HCT116 (cell line): ENCODE data around the gene USP15. TPM values are rescaled to one million over a fixed set of nuclear protein-coding genes. Genes with fewer than 3 reads are reported as not detected.

Experiments used
- ATAC-seq: fragments of 200-7000 bp; cut with Tn5 transposase; 2 replicates; pipeline ENCODE4 v1.9.1; 2020; ENCODE audit warnings: mild to moderate bottlenecking, moderate library complexity
- BruUV-seq: library from RNA; stranded (reverse); fragments of 400-500 nt; replicated peaks from 2 replicates; lab custom pipeline; 2021; lab: Mats Ljungman, UMichigan
- CTCF ChIA-PET: fragments of 300-600 bp; sonication (Branson Sonifier 250); formaldehyde crosslinking; loops from one replicate; lab custom pipeline; 2021; ENCODE audit warnings: antibody characterized with exemption; lab: Charles Lee
- POLR2A ChIA-PET: fragments of 300-600, 350-600 bp; sonication (Branson Sonifier 250); formaldehyde crosslinking; loops from one replicate; lab custom pipeline; 2021; ENCODE audit warnings: antibody characterized with exemption; lab: Charles Lee
- RAD21 ChIA-PET, 2 experiments: fragments of 300-600 bp; sonication (Branson Sonifier 250); formaldehyde crosslinking; loops; one replicate each; lab custom pipeline; 2023; ENCODE audit warnings: low total read pairs in 2 of 2; ENCODE audit not compliant: uncharacterized antibody in 2 of 2, unreplicated experiment in 2 of 2, low non-redundant PET in 1 of 2; lab: Charles Lee
- DNase-seq: peaks from one replicate; pipeline ENCODE4 v3.0.0-alpha.2; 2010; ENCODE audit warnings: low read depth, low spot score
- H2AFZ ChIP-seq: fragments of 200-600 bp; shearing (Covaris generic), sonication (generic); 2 replicates; pipeline ENCODE4 v1.6.1; 2017; ENCODE audit warnings: low read depth, mixed run types, mixed read lengths, antibody characterized with exemption, low read length; ENCODE audit not compliant: poor library complexity, severe bottlenecking
- H3K27ac ChIP-seq: 2 replicates; pipeline ENCODE4 v1.5.1; 2012; ENCODE audit warnings: low read depth, low read length
- H3K27me3 ChIP-seq: fragments of 200-600 bp; sonication (generic); 2 replicates; pipeline ENCODE4 v1.6.1; 2016; ENCODE audit warnings: mixed run types, low read length, mixed read lengths; ENCODE audit not compliant: insufficient read depth
- H3K36me3 ChIP-seq, 2 experiments: fragments of 200-500 bp in 1 of 2; fragments of 200-600 bp in 1 of 2; sonication (Bioruptor generic) in 1 of 2; sonication (generic) in 1 of 2; 2 replicates each; pipeline versions ENCODE4 v1.5.1 to v1.6.1; 2014 to 2016; ENCODE audit warnings: low read length in 2 of 2, inconsistent platforms in 1 of 2, mixed read lengths in 1 of 2, mixed run types in 1 of 2; ENCODE audit not compliant: insufficient read depth in 2 of 2, control insufficient read depth in 1 of 2
- H3K4me1 ChIP-seq, 2 experiments: fragments of 200-600 bp in 1 of 2; sonication (generic) in 1 of 2; 2 replicates each; pipeline versions ENCODE4 v1.5.1 to v1.6.1; 2012 to 2017; ENCODE audit warnings: low read length in 2 of 2, inconsistent platforms in 1 of 2, mild to moderate bottlenecking in 1 of 2, mixed read lengths in 1 of 2, mixed run types in 1 of 2, moderate library complexity in 1 of 2; ENCODE audit not compliant: insufficient read depth in 2 of 2, control insufficient read depth in 1 of 2
- H3K4me2 ChIP-seq: fragments of 200-600 bp; sonication (generic); 2 replicates; pipeline ENCODE4 v1.6.1; 2017; ENCODE audit warnings: mixed run types, low read length, mixed read lengths
- H3K4me3 ChIP-seq, 2 experiments: fragments of 200-600 bp in 1 of 2; sonication (generic) in 1 of 2; replicated peaks in 1 of 2; 2 replicates each; pipeline ENCODE4 v1.5.1; 2011 to 2016; ENCODE audit warnings: low read length in 2 of 2, control low read depth in 1 of 2, low read depth in 1 of 2, mild to moderate bottlenecking in 1 of 2, mixed read lengths in 1 of 2, mixed run types in 1 of 2
- H3K79me2 ChIP-seq: fragments of 200-600 bp; sonication (generic); 2 replicates; pipeline ENCODE4 v1.6.1; 2017; ENCODE audit warnings: mild to moderate bottlenecking, mixed run types, low read length, moderate library complexity, mixed read lengths; ENCODE audit not compliant: insufficient read depth
- H3K9ac ChIP-seq: fragments of 200-600 bp; sonication (generic); 2 replicates; pipeline ENCODE4 v1.6.1; 2016; ENCODE audit warnings: low read length, mixed read lengths
- H3K9me2 ChIP-seq: fragments of 200-600 bp; sonication (generic), shearing (Covaris generic); 2 replicates; pipeline ENCODE4 v1.6.1; 2017; ENCODE audit warnings: mixed run types, mild to moderate bottlenecking, moderate library complexity; ENCODE audit not compliant: insufficient read depth
- H3K9me3 ChIP-seq, 2 experiments: fragments of 200-500 bp in 1 of 2; fragments of 200-600 bp in 1 of 2; sonication (Bioruptor generic) in 1 of 2; sonication (generic) in 1 of 2; 2 replicates each; pipeline ENCODE4 v1.6.1; 2014 to 2017; ENCODE audit warnings: low read length in 2 of 2, mixed read lengths in 2 of 2, inconsistent platforms in 1 of 2, low read depth in 1 of 2, mild to moderate bottlenecking in 1 of 2, mixed run types in 1 of 2, moderate library complexity in 1 of 2; ENCODE audit not compliant: control insufficient read depth in 1 of 2, insufficient read depth in 1 of 2
- H4K20me1 ChIP-seq: fragments of 200-600 bp; sonication (generic), shearing (Covaris generic); 2 replicates; pipeline ENCODE4 v1.6.1; 2017; ENCODE audit warnings: mixed run types, mild to moderate bottlenecking, moderate library complexity; ENCODE audit not compliant: insufficient read depth
- CEBPB ChIP-seq: IDR thresholded peaks from 2 replicates; pipeline ENCODE4 v1.6.1; 2012; ENCODE audit warnings: low read depth
- FOSL1 ChIP-seq: IDR thresholded peaks from 2 replicates; pipeline ENCODE4 v1.6.1; 2012; ENCODE audit warnings: low read depth
- JUND ChIP-seq: IDR thresholded peaks from 2 replicates; pipeline ENCODE4 v1.6.1; 2012
- POLR2A ChIP-seq: IDR thresholded peaks from 2 replicates; pipeline ENCODE4 v1.7.0; 2011; ENCODE audit warnings: borderline replicate concordance; ENCODE audit not compliant: insufficient read depth, insufficient read length; ENCODE audit errors: extremely low read depth
- SIN3A ChIP-seq: IDR thresholded peaks from 2 replicates; pipeline ENCODE4 v1.6.1; 2012; ENCODE audit warnings: low read depth
- SRF ChIP-seq: IDR thresholded peaks from 2 replicates; pipeline ENCODE4 v1.6.1; 2012; ENCODE audit warnings: low read depth
- TCF7L2 ChIP-seq: IDR thresholded peaks from 2 replicates; pipeline ENCODE4 v1.7.0; 2011; ENCODE audit warnings: borderline replicate concordance, inconsistent platforms; ENCODE audit not compliant: insufficient read depth, insufficient read length; ENCODE audit errors: extremely low read depth
- intact Hi-C: fragments of 100-400 bp; cut with micrococcal nuclease; formaldehyde crosslinking; loops from 2 replicates; pipeline ENCODE4 v1.10.0; 2022
- total RNA-seq: library from RNA; stranded (reverse); gene quantifications from one replicate; pipeline ENCODE4 v1.2.1, GENCODE V29; 2021; ENCODE audit not compliant: unreplicated experiment

USP15 gene
- total RNA-seq, 1 experiment from 2014 or later: 49.5 TPM

- ATAC-seq: no peak
- no TSS peak for BruUV-seq
- no peak overlapping the region for H3K9ac ChIP-seq
- no peaks in the 10 kb centered on the region for H3K9me3 ChIP-seq
- no peak for DNase-seq
- ChIA-PET RAD21 (no interaction called here), POLR2A (no interaction called here), CTCF (no interaction called here)
- H3K27ac ChIP-seq: no peak overlapping the region
- H3K4me3 ChIP-seq: no peak overlapping the region
- no peaks in the 10 kb centered on the region for H3K36me3 ChIP-seq
- no peaks in the 10 kb centered on the region for H3K9me2 ChIP-seq
- H3K27me3 ChIP-seq: no peaks in the 10 kb centered on the region
- no peaks in the 10 kb centered on the region for H4K20me1 ChIP-seq
- H2AFZ ChIP-seq: no peak overlapping the region
- intact Hi-C loops: no loop called here
- TF ChIP-seq SIN3A (no peak), POLR2A (no peak), FOSL1 (no peak)
- no peak overlapping the region for H3K4me2 ChIP-seq
- peaks cover 0 to 7% of the 10 kb centered on the region in 2 experiments; a peak in 2 of 4 replicates for H3K4me1 ChIP-seq
- H3K79me2 ChIP-seq: no peaks in the 10 kb centered on the region
Observed at GRCh38 chr12:62252576-62252975, 7.6 kb upstream of the USP15 start.

GRCh38 chr12:62254967-62255366, 5.2 kb upstream of the USP15 start:
- no peak overlapping the region for H3K9ac ChIP-seq
- no peak for DNase-seq
- H3K27ac ChIP-seq: no peak overlapping the region
- H3K79me2 ChIP-seq: no peaks in the 10 kb centered on the region
- RAD21 ChIA-PET: no interaction called here
- H3K4me2 ChIP-seq: no peak overlapping the region
- no peak for TF ChIP-seq SRF
- no peak for TF ChIP-seq CEBPB
- no peak for TF ChIP-seq TCF7L2
- TF ChIP-seq JUND: no peak
- TF ChIP-seq, all 23 proteins: peak for 0
- Histone ChIP-seq H3K4me3 (no peak overlapping the region), H2AFZ (no peak overlapping the region), H3K27me3 (no peaks in the 10 kb centered on the region), H3K9me2 (no peaks in the 10 kb centered on the region), H3K36me3 (no peaks in the 10 kb centered on the region), H3K4me1 (peaks cover 0 to 16% of the 10 kb centered on the region in 2 experiments; a peak in 2 of 4 replicates), H4K20me1 (no peaks in the 10 kb centered on the region), H3K9me3 (no peaks in the 10 kb centered on the region)
- intact Hi-C loops: no loop called here
- BruUV-seq: no TSS peak
- ATAC-seq: no peak
- ChIA-PET POLR2A (no interaction called here), CTCF (no interaction called here)
